K562 (cell line): ENCODE results near the gene NQO2. TPM values are rescaled to one million over a fixed set of nuclear protein-coding genes. Genes with fewer than 3 reads are reported as not detected.

Experiments used
- CHD7 ChIP-seq: fragments of 200-600 bp; sonication (generic); IDR thresholded peaks from one replicate; pipeline ENCODE4 v1.6.1; 2012; ENCODE audit warnings: mild to moderate bottlenecking, low read depth, low read length, inconsistent platforms
- E2F1 ChIP-seq: sonication (generic); formaldehyde crosslinking; IDR thresholded peaks from 2 replicates; pipeline ENCODE4 v1.8.1; 2023; ENCODE audit warnings: mild to moderate bottlenecking, missing genetic modification reagents, moderate library complexity
- GATAD2B ChIP-seq: fragments of 450-650 bp; IDR thresholded peaks from 2 replicates; pipeline ENCODE4 v1.6.1; 2017; ENCODE audit warnings: mild to moderate bottlenecking, borderline replicate concordance
- HNRNPK ChIP-seq: fragments of 200-400 bp; formaldehyde crosslinking; IDR thresholded peaks from one replicate; pipeline ENCODE4 v1.6.1; 2018; ENCODE audit warnings: mild to moderate bottlenecking, low read depth, low read length; ENCODE audit not compliant: poor library complexity, severe bottlenecking
- JUND ChIP-seq, 2 experiments: IDR thresholded peaks; 2 replicates in 1 of 2; 3 replicates in 1 of 2; pipeline ENCODE4 v1.6.1; 2011; ENCODE audit warnings: borderline replicate concordance in 2 of 2, low read depth in 2 of 2, low read length in 2 of 2, improper control_type of control experiment in 1 of 2, missing biosample characterization in 1 of 2, missing genetic modification characterization in 1 of 2, missing genetic modification reagents in 1 of 2
- MTA1 ChIP-seq: fragments of 450-650 bp; IDR thresholded peaks from 2 replicates; pipeline ENCODE4 v1.6.1; 2017; ENCODE audit warnings: borderline replicate concordance
- MXI1 ChIP-seq: IDR thresholded peaks from 2 replicates; pipeline ENCODE4 v1.6.1; 2011; ENCODE audit warnings: low read depth, mild to moderate bottlenecking, improper control_type of control experiment, low read length
- NCOR1 ChIP-seq: fragments of 450-650 bp; IDR thresholded peaks from 2 replicates; pipeline ENCODE4 v1.6.1; 2016; ENCODE audit warnings: mild to moderate bottlenecking, moderate library complexity
- NFXL1 ChIP-seq: fragments of 450-650 bp; formaldehyde crosslinking; IDR thresholded peaks from 2 replicates; pipeline ENCODE4 v1.4.0; 2021; ENCODE audit warnings: mild to moderate bottlenecking
- NR2C1 ChIP-seq, 2 experiments: fragments of 450-650 bp; IDR thresholded peaks; 2 replicates each; pipeline ENCODE4 v1.6.1; 2017; ENCODE audit warnings: mild to moderate bottlenecking in 2 of 2, antibody characterized with exemption in 1 of 2, inconsistent platforms in 1 of 2, missing compliant biosample characterization in 1 of 2, missing genetic modification characterization in 1 of 2
- PHB ChIP-seq: fragments of 250-450 bp; sonication (Bioruptor Pico); IDR thresholded peaks from 2 replicates; pipeline ENCODE4 v1.5.0; 2021
- ZNF239 ChIP-seq: fragments of 250-450 bp; sonication (Bioruptor Pico); IDR thresholded peaks from 2 replicates; pipeline ENCODE4 v1.4.0; 2020; ENCODE audit warnings: mild to moderate bottlenecking
- polyA plus RNA-seq, 8 experiments: library from polyadenylated mRNA; depleted of rRNA in 4 of 8; stranded (reverse) in 5 of 8; unstranded in 3 of 8; fragments of >200 nt; fragmentation: Nextera tagmentation in 2 of 8; fragmentation: Illumina TruSeq in 1 of 8; extraction: Ambion mirVana in 2 of 8; extraction: Trizol in 1 of 8; gene quantifications; 2 replicates each; pipeline versions ENCODE4 v1.2.1 to v1.2.3, GENCODE V29; 2011 to 2014; ENCODE audit warnings: inconsistent platforms in 1 of 8, missing spikeins in 1 of 8
- total RNA-seq, 7 experiments: library from RNA; depleted of rRNA in 6 of 7; stranded (reverse); fragments of >200 nt in 6 of 7; fragmentation: Illumina TruSeq in 2 of 7; extraction: Trizol in 2 of 7; gene quantifications; 2 replicates each; pipeline versions ENCODE4 v1.2.1 to v1.2.3, GENCODE V29; 2011 to 2021; ENCODE audit warnings: low replicate concordance in 1 of 7
- TF ChIP-seq, protein P1 (sequence below): sonication (generic); formaldehyde crosslinking; IDR thresholded peaks from 2 replicates; pipeline ENCODE4 v1.9.0; 2022; ENCODE audit warnings: mild to moderate bottlenecking, missing genetic modification reagents

NQO2 gene
- total and polyA plus RNA-seq, 9 of the 15 experiments (the other 6 are each of a cell fraction or from before 2014, with no cell fraction given) = 54.6 to 214 (median 116) TPM

GRCh38 chr6:2990248-2990931, 9.3 kb upstream of the NQO2 start (continued):
- TF ChIP-seq JUND (IDR thresholded peaks at IDR 0.05; ENCODE audit: borderline replicate concordance, low read depth, low read length) = peak; percentile 78
- peak; percentile 58; the same call in 1 of the 3 replicates for TF ChIP-seq JUND (tag; IDR thresholded peaks at IDR 0.05; ENCODE audit: borderline replicate concordance, low read depth, low read length)
- TF ChIP-seq ZNF239 (CRISPR knock-in tag) = peak; percentile 84
- no peak for TF ChIP-seq HNRNPK
- no peak for TF ChIP-seq NR2C1 (IDR thresholded peaks at IDR 0.05)
- peak; percentile 78 for TF ChIP-seq NR2C1 (tag; IDR thresholded peaks at IDR 0.05)
- no peak for TF ChIP-seq E2F1 (CRISPR knock-in tag)
- TF ChIP-seq, protein P1, sequence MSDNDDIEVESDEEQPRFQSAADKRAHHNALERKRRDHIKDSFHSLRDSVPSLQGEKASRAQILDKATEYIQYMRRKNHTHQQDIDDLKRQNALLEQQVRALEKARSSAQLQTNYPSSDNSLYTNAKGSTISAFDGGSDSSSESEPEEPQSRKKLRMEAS (CRISPR knock-in tag) = no peak
- TF ChIP-seq GATAD2B = no peak
- TF ChIP-seq MTA1 = peak; percentile 20; the same call in 1 of the 2 replicates
- TF ChIP-seq CHD7 = no peak
- TF ChIP-seq MXI1 = no peak
- TF ChIP-seq NFXL1 = no peak
- TF ChIP-seq NCOR1 = peak; percentile 92
- 0 out of 2 replicates have a peak, but pooled peaks have one; percentile 6 for TF ChIP-seq PHB (CRISPR knock-in tag)
